OCI-LY7 (cell line): ENCODE data around the gene POC1B.

Experiments used
- CTCF ChIP-seq: fragments of 200-600 bp; sonication (generic); conservative IDR thresholded peaks from 2 replicates; pipeline ENCODE4 v1.5.1; 2014; ENCODE audit warnings: mild to moderate bottlenecking, antibody characterized with exemption, low read length, moderate library complexity, mixed read lengths
- EZH2phosphoT487 ChIP-seq: fragments of 200-600 bp; sonication (generic); IDR thresholded peaks from 2 replicates; pipeline ENCODE4 v1.6.1; 2018; ENCODE audit warnings: low read depth, borderline replicate concordance, mild to moderate bottlenecking, mixed run types, antibody characterized with exemption, low read length, moderate library complexity, mixed read lengths

- TF ChIP-seq CTCF, result no peak
- no peak for TF ChIP-seq EZH2phosphoT487
Measured at GRCh38 chr12:89376844-89377243, 149.0 kb downstream of the POC1B start.
